ENCODE data around the gene RAVER2.

The RAVER2 gene

GRCh38 chr1:64748222-64748621 is 3.3 kb downstream of the RAVER2 start:
- no peak for TF ChIP-seq ZNF274 (IDR thresholded peaks at IDR 0.05; ENCODE audit: low read depth, low read length)
- TF ChIP-seq YY1 (IDR thresholded peaks at IDR 0.05; ENCODE audit: insufficient read depth, insufficient read length): no peak
- no peak for TF ChIP-seq SUZ12 (IDR thresholded peaks at IDR 0.05; ENCODE audit: extremely low read depth, insufficient read depth, insufficient read length)
- no peaks in the 10 kb centered on the region for H3K36me3 ChIP-seq (ENCODE audit: insufficient read depth, insufficient read length, low read length)
- no peaks in the 10 kb centered on the region for H3K4me1 ChIP-seq (ENCODE audit: insufficient read depth, insufficient read length)
- no peaks in the 10 kb centered on the region for H3K9me3 ChIP-seq (ENCODE audit: insufficient read depth, low read length)
- no peak overlapping the region for H3K9ac ChIP-seq (ENCODE audit: insufficient read length, low read depth)
- H3K27me3 ChIP-seq (ENCODE audit: insufficient read depth, insufficient read length): peaks cover 3% of the 10 kb centered on the region
- H3K4me3 ChIP-seq (ENCODE audit: insufficient read length, low read depth): no peak overlapping the region
- no peak for DNase-seq (ENCODE audit: low read depth, low spot score)

DNA sequence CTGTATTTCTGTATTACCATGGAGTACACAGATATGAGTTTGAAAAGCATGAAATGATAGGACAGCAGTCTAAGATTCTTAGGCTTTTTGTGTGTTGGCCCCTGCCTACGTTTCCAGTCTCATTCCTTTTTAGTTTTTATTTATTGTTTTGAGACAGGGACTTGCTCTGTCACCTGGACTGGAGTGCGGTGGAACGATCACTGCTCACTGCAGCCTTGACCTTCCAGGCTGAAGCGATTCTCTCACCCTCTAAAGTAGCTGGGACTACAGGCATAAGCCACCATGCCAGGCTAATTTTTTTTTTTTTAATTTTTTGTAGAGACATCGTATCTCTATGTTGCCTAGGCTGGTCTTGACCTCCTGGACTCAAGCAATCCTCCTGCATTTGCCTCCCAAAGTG is 3.8 kb downstream of the RAVER2 start:
- no peak for TF ChIP-seq YY1 (IDR thresholded peaks at IDR 0.05; ENCODE audit: insufficient read depth, insufficient read length)
- no peak for TF ChIP-seq SUZ12 (IDR thresholded peaks at IDR 0.05; ENCODE audit: extremely low read depth, insufficient read depth, insufficient read length)
- no peak for TF ChIP-seq ZNF274 (IDR thresholded peaks at IDR 0.05; ENCODE audit: low read depth, low read length)
- H3K27me3 ChIP-seq (ENCODE audit: insufficient read depth, insufficient read length): peaks cover 3% of the 10 kb centered on the region
- no peaks in the 10 kb centered on the region for H3K9me3 ChIP-seq (ENCODE audit: insufficient read depth, low read length)
- H3K4me1 ChIP-seq (ENCODE audit: insufficient read depth, insufficient read length): no peaks in the 10 kb centered on the region
- no peak overlapping the region for H3K9ac ChIP-seq (ENCODE audit: insufficient read length, low read depth)
- H3K4me3 ChIP-seq (ENCODE audit: insufficient read length, low read depth): no peak overlapping the region
- DNase-seq (ENCODE audit: low read depth, low spot score): no peak
- no peaks in the 10 kb centered on the region for H3K36me3 ChIP-seq (ENCODE audit: insufficient read depth, insufficient read length, low read length)

- DNase-seq (ENCODE audit: low read depth, low spot score): no peak
- H3K4me1 ChIP-seq (ENCODE audit: insufficient read depth, insufficient read length): no peaks in the 10 kb centered on the region
- TF ChIP-seq YY1 (IDR thresholded peaks at IDR 0.05; ENCODE audit: insufficient read depth, insufficient read length) (no peak), SUZ12 (IDR thresholded peaks at IDR 0.05; ENCODE audit: extremely low read depth, insufficient read depth, insufficient read length) (no peak)
- no peak overlapping the region for H3K4me3 ChIP-seq (ENCODE audit: insufficient read length, low read depth)
- H3K9me3 ChIP-seq (ENCODE audit: insufficient read depth, low read length): no peaks in the 10 kb centered on the region
- no peak overlapping the region for H3K9ac ChIP-seq (ENCODE audit: insufficient read length, low read depth)
- H3K27me3 ChIP-seq (ENCODE audit: insufficient read depth, insufficient read length): peaks cover 3% of the 10 kb centered on the region
- H3K36me3 ChIP-seq (ENCODE audit: insufficient read depth, insufficient read length, low read length): no peaks in the 10 kb centered on the region
Measured at GRCh38 chr1:64750092-64750491, 5.2 kb downstream of the RAVER2 start.

DNA sequence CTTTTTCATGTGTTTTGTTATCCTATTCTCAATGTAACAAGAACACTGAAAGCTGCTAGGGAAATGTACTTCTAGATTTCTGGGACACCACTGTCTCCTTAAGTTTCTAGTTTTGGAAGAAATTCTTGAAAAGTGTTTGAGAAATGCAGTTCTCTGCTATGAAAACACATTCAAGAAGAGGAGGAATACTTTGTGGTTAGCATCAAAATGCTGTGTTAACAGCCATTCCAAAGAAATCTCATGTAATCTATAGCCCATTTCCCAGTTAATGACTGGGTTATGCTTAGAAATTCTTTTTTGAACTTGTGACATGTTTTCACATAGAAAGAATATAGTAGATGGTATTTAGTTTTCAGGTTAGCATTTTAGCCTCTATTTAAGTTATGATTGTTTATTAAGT is 6.0 kb downstream of the RAVER2 start:
- TF ChIP-seq ZNF274 (IDR thresholded peaks at IDR 0.05; ENCODE audit: low read depth, low read length) (no peak), SUZ12 (IDR thresholded peaks at IDR 0.05; ENCODE audit: extremely low read depth, insufficient read depth, insufficient read length) (no peak), YY1 (IDR thresholded peaks at IDR 0.05; ENCODE audit: insufficient read depth, insufficient read length) (no peak)
- Histone ChIP-seq H3K4me1 (ENCODE audit: insufficient read depth, insufficient read length) (no peaks in the 10 kb centered on the region), H3K9me3 (ENCODE audit: insufficient read depth, low read length) (no peaks in the 10 kb centered on the region), H3K4me3 (ENCODE audit: insufficient read length, low read depth) (no peak overlapping the region), H3K9ac (ENCODE audit: insufficient read length, low read depth) (no peak overlapping the region), H3K36me3 (ENCODE audit: insufficient read depth, insufficient read length, low read length) (no peaks in the 10 kb centered on the region), H3K27me3 (ENCODE audit: insufficient read depth, insufficient read length) (no peaks in the 10 kb centered on the region)
- no peak for DNase-seq (ENCODE audit: low read depth, low spot score)

DNA sequence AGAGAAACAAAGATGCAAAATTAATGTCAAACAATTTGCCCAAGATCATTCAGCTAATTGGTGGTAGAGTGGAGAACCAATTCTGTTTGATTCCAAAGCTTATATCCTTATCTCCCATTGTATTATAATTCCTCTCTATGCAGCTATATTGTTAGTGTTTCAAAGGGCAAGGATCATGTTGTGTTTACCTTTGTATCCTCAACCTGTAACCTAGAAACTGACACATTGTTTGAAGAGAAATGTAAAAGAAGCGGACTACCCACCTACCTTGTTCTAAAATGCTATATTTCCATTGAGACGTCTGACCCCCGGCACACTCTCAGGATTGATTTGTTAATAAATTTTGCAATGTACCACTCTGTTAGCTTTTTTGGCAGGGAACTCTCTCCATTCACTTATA is 9.3 kb downstream of the RAVER2 start:
- H3K9me3 ChIP-seq (ENCODE audit: insufficient read depth, low read length): no peaks in the 10 kb centered on the region

DNA sequence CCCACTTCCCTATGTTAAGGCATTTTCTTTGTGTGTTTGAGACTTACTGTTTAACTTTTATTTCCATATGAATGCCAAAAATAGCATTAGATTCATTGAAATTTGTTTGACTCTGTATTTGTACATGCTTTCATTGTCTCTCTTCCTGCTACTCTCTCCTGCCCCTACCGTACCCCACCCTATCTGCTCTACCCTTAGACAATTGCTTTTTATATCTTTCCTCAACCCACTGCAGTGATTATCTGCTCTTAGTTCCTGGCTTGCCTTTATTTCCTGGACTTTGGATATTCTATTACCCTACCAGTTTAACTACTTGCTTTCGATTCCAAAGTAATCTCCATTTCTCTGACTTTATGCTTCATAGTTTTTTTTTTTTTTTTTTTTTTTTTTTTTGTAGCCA is 10.5 kb downstream of the RAVER2 start:
- Histone ChIP-seq H3K36me3 (ENCODE audit: insufficient read depth, insufficient read length, low read length) (no peaks in the 10 kb centered on the region), H3K27me3 (ENCODE audit: insufficient read depth, insufficient read length) (no peaks in the 10 kb centered on the region), H3K4me3 (ENCODE audit: insufficient read length, low read depth) (no peak overlapping the region), H3K4me1 (ENCODE audit: insufficient read depth, insufficient read length) (no peaks in the 10 kb centered on the region), H3K9ac (ENCODE audit: insufficient read length, low read depth) (no peak overlapping the region), H3K9me3 (ENCODE audit: insufficient read depth, low read length) (no peaks in the 10 kb centered on the region)
- TF ChIP-seq YY1 (IDR thresholded peaks at IDR 0.05; ENCODE audit: insufficient read depth, insufficient read length): no peak
- no peak for TF ChIP-seq ZNF274 (IDR thresholded peaks at IDR 0.05; ENCODE audit: low read depth, low read length)
- DNase-seq (ENCODE audit: low read depth, low spot score): no peak

More for the DNA sequence above, 9.3 kb downstream of the RAVER2 start:
- Histone ChIP-seq H3K36me3 (ENCODE audit: insufficient read depth, insufficient read length, low read length) (no peaks in the 10 kb centered on the region), H3K9ac (ENCODE audit: insufficient read length, low read depth) (no peak overlapping the region), H3K4me3 (ENCODE audit: insufficient read length, low read depth) (no peak overlapping the region), H3K4me1 (ENCODE audit: insufficient read depth, insufficient read length) (no peaks in the 10 kb centered on the region), H3K27me3 (ENCODE audit: insufficient read depth, insufficient read length) (no peaks in the 10 kb centered on the region)
- TF ChIP-seq ZNF274 (IDR thresholded peaks at IDR 0.05; ENCODE audit: low read depth, low read length) (no peak), YY1 (IDR thresholded peaks at IDR 0.05; ENCODE audit: insufficient read depth, insufficient read length) (no peak), SUZ12 (IDR thresholded peaks at IDR 0.05; ENCODE audit: extremely low read depth, insufficient read depth, insufficient read length) (no peak)
- no peak for DNase-seq (ENCODE audit: low read depth, low spot score)

GRCh38 chr1:64756770-64757169 is 11.9 kb downstream of the RAVER2 start:
- Histone ChIP-seq H3K4me3 (ENCODE audit: insufficient read length, low read depth) (no peak overlapping the region), H3K9ac (ENCODE audit: insufficient read length, low read depth) (no peak overlapping the region), H3K27me3 (ENCODE audit: insufficient read depth, insufficient read length) (no peaks in the 10 kb centered on the region), H3K9me3 (ENCODE audit: insufficient read depth, low read length) (no peaks in the 10 kb centered on the region), H3K36me3 (ENCODE audit: insufficient read depth, insufficient read length, low read length) (no peaks in the 10 kb centered on the region), H3K4me1 (ENCODE audit: insufficient read depth, insufficient read length) (no peaks in the 10 kb centered on the region)
- no peak for DNase-seq (ENCODE audit: low read depth, low spot score)
- TF ChIP-seq YY1 (IDR thresholded peaks at IDR 0.05; ENCODE audit: insufficient read depth, insufficient read length): no peak
- TF ChIP-seq SUZ12 (IDR thresholded peaks at IDR 0.05; ENCODE audit: extremely low read depth, insufficient read depth, insufficient read length): no peak
- no peak for TF ChIP-seq ZNF274 (IDR thresholded peaks at IDR 0.05; ENCODE audit: low read depth, low read length)

DNA sequence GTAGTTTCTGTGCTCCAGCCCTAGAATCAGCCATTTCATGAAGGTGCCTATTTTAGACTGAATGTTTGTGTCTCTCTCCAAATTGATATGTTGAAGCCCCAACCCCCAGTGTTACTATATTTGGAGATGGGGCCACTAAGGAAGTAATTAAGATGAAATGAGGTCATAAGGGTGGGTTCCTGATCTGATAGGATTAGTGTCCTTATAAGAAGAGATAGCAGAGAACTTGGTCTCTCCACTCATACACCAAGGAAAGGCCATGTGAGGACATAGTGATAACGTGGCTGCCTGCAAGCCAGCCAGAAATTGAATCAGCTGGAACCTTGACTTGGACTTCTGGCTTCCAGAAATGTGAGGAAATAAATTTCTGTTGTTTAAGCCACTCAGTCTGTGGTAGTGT is 12.3 kb downstream of the RAVER2 start:
- Histone ChIP-seq H3K9ac (ENCODE audit: insufficient read length, low read depth) (no peak overlapping the region), H3K36me3 (ENCODE audit: insufficient read depth, insufficient read length, low read length) (no peaks in the 10 kb centered on the region), H3K4me1 (ENCODE audit: insufficient read depth, insufficient read length) (no peaks in the 10 kb centered on the region), H3K27me3 (ENCODE audit: insufficient read depth, insufficient read length) (no peaks in the 10 kb centered on the region), H3K4me3 (ENCODE audit: insufficient read length, low read depth) (no peak overlapping the region), H3K9me3 (ENCODE audit: insufficient read depth, low read length) (no peaks in the 10 kb centered on the region)
- TF ChIP-seq ZNF274 (IDR thresholded peaks at IDR 0.05; ENCODE audit: low read depth, low read length) (no peak), YY1 (IDR thresholded peaks at IDR 0.05; ENCODE audit: insufficient read depth, insufficient read length) (no peak), SUZ12 (IDR thresholded peaks at IDR 0.05; ENCODE audit: extremely low read depth, insufficient read depth, insufficient read length) (no peak)
- no peak for DNase-seq (ENCODE audit: low read depth, low spot score)
